GM19025 (cell line): Measurements from ENCODE around the gene POU2F3.

ENCODE experiments used
- ATAC-seq: cut with Tn5 transposase; IDR thresholded peaks from one replicate; pipeline ENCODE4 v1.9.1; 2021; ENCODE audit warnings: mild to moderate bottlenecking, low read depth, moderate library complexity; ENCODE audit not compliant: unreplicated experiment

The POU2F3 gene

GRCh38 chr11:120224361-120224760 is 15.6 kb upstream of the POU2F3 start:
- no peak for ATAC-seq

GRCh38 chr11:120224972-120225909 is 14.7 kb upstream of the POU2F3 start:
- ATAC-seq = no peak

- no peak for ATAC-seq
Observed at GRCh38 chr11:120226242-120226641, 13.7 kb upstream of the POU2F3 start.

- no peak for ATAC-seq
Observed at GRCh38 chr11:120226714-120227113, 13.2 kb upstream of the POU2F3 start.

- no peak for ATAC-seq
Observed at GRCh38 chr11:120227228-120227852, 12.6 kb upstream of the POU2F3 start.

- no peak for ATAC-seq
Observed at GRCh38 chr11:120228794-120229384, 11.1 kb upstream of the POU2F3 start.

- no peak for ATAC-seq
Observed at GRCh38 chr11:120229451-120230424, 10.2 kb upstream of the POU2F3 start.

- no peak for ATAC-seq
Observed at GRCh38 chr11:120230433-120231071, 9.4 kb upstream of the POU2F3 start.

GRCh38 chr11:120231963-120232362 is 8.0 kb upstream of the POU2F3 start:
- ATAC-seq = no peak

GRCh38 chr11:120233207-120233803 is 6.6 kb upstream of the POU2F3 start:
- ATAC-seq = no peak

GRCh38 chr11:120235024-120235628 is 4.8 kb upstream of the POU2F3 start:
- ATAC-seq = no peak

GRCh38 chr11:120236169-120237107 is 3.5 kb upstream of the POU2F3 start:
- ATAC-seq = no peak

- no peak for ATAC-seq
Observed at GRCh38 chr11:120238968-120239620, 846 bp upstream of the POU2F3 start.

GRCh38 chr11:120240866-120241265 is 926 bp downstream of the POU2F3 start:
- no peak for ATAC-seq

- ATAC-seq = no peak
Observed at GRCh38 chr11:120241277-120241676, 1.3 kb downstream of the POU2F3 start.

- no peak for ATAC-seq
Observed at GRCh38 chr11:120243221-120243620, 3.3 kb downstream of the POU2F3 start.
